HEK293T (cell line): ENCODE data around the gene BRAP.

Source experiments
- CTCF ChIA-PET: fragments of 350-600 bp; formaldehyde crosslinking; extraction: SDS; loops from one replicate; lab custom pipeline; 2021; ENCODE audit warnings: antibody characterized with exemption, inconsistent platforms; lab: Yijun Ruan, JAX
- POLR2A ChIA-PET: fragments of 350-600 bp; formaldehyde crosslinking; extraction: SDS; loops from one replicate; lab custom pipeline; 2020; ENCODE audit warnings: antibody characterized with exemption, inconsistent platforms; lab: Yijun Ruan, JAX
- DNase-seq: peaks from one replicate; pipeline ENCODE4 v3.0.0; 2012; ENCODE audit warnings: mixed read lengths; ENCODE audit errors: extremely low spot score
- ARNT ChIP-seq: fragments of 450-650 bp; IDR thresholded peaks from 2 replicates; pipeline ENCODE4 v1.6.1; 2017; ENCODE audit warnings: mild to moderate bottlenecking
- BHLHE40 ChIP-seq: fragments of 450-650 bp; IDR thresholded peaks from 2 replicates; pipeline ENCODE4 v1.6.1; 2016; ENCODE audit warnings: mild to moderate bottlenecking, moderate library complexity, borderline replicate concordance
- CTBP1 ChIP-seq: fragments of 450-650 bp; IDR thresholded peaks from 2 replicates; pipeline ENCODE4 v1.6.1; 2016; ENCODE audit warnings: borderline replicate concordance
- ELF4 ChIP-seq: fragments of 450-650 bp; IDR thresholded peaks from 2 replicates; pipeline ENCODE4 v1.6.1; 2017; ENCODE audit warnings: antibody characterized with exemption
- FOXA1 ChIP-seq: fragments of 450-650 bp; IDR thresholded peaks from 2 replicates; pipeline ENCODE4 v1.6.1; 2016; ENCODE audit warnings: mild to moderate bottlenecking
- FOXK2 ChIP-seq: fragments of 450-650 bp; IDR thresholded peaks from 2 replicates; pipeline ENCODE4 v1.6.1; 2016; ENCODE audit warnings: mild to moderate bottlenecking
- FOXM1 ChIP-seq: fragments of 450-650 bp; IDR thresholded peaks from 2 replicates; pipeline ENCODE4 v1.6.1; 2017; ENCODE audit warnings: mild to moderate bottlenecking, borderline replicate concordance
- HDGF ChIP-seq: fragments of 450-650 bp; IDR thresholded peaks from 2 replicates; pipeline ENCODE4 v1.6.1; 2017; ENCODE audit warnings: antibody characterized with exemption, borderline replicate concordance
- L3MBTL2 ChIP-seq: fragments of 450-650 bp; conservative IDR thresholded peaks from 2 replicates; pipeline ENCODE4 v1.6.1; 2016; ENCODE audit warnings: mild to moderate bottlenecking
- LEF1 ChIP-seq: fragments of 450-650 bp; IDR thresholded peaks from 2 replicates; pipeline ENCODE4 v1.6.1; 2017; ENCODE audit warnings: mild to moderate bottlenecking, borderline replicate concordance
- NFRKB ChIP-seq: fragments of 450-650 bp; IDR thresholded peaks from 2 replicates; pipeline ENCODE4 v1.6.1; 2016; ENCODE audit warnings: mild to moderate bottlenecking, moderate library complexity
- PKNOX1 ChIP-seq: fragments of 450-650 bp; IDR thresholded peaks from 2 replicates; pipeline ENCODE4 v1.6.1; 2016
- SP1 ChIP-seq: fragments of 450-650 bp; IDR thresholded peaks from 2 replicates; pipeline ENCODE4 v1.6.1; 2017
- SUZ12 ChIP-seq: fragments of 450-650 bp; IDR thresholded peaks from 2 replicates; pipeline ENCODE4 v1.6.1; 2016; ENCODE audit warnings: mild to moderate bottlenecking
- TARDBP ChIP-seq: fragments of 450-650 bp; IDR thresholded peaks from 2 replicates; pipeline ENCODE4 v1.6.1; 2016
- ZNF384 ChIP-seq: fragments of 450-650 bp; IDR thresholded peaks from 2 replicates; pipeline ENCODE4 v1.6.1; 2016

BRAP gene

GRCh38 chr12:111642681-111643426 is 42.9 kb downstream of the BRAP start:
- TF ChIP-seq FOXM1 (no peak), SP1 (no peak), PKNOX1 (no peak), FOXA1 (no peak), HDGF (no peak), NFRKB (no peak), ELF4 (no peak)
- POLR2A ChIA-PET: interaction anchor here (1.1 to 1.4 kb wide), 2 partner anchors 7 to 12 kb away, joined by 3 to 4 read pairs; no protein-coding TSS in a partner anchor
- no peak for DNase-seq
- CTCF ChIA-PET: interaction anchor here (0.6 kb wide), 1 partner anchor 163 kb away, joined by 4 read pairs; no protein-coding TSS in a partner anchor

GRCh38 chr12:111640506-111640905 is 45.2 kb downstream of the BRAP start:
- ChIA-PET POLR2A (no interaction called here), CTCF (interaction anchor here (0.6 kb wide), 1 partner anchor 13 kb away, joined by 5 read pairs; no protein-coding TSS in a partner anchor)
- DNase-seq: no peak
- TF ChIP-seq ELF4: no peak

- no peak for TF ChIP-seq BHLHE40
- no peak for TF ChIP-seq FOXA1
- no peak for TF ChIP-seq FOXK2
- TF ChIP-seq ELF4: no peak
- TF ChIP-seq SP1: no peak
- no peak for TF ChIP-seq ARNT
- TF ChIP-seq LEF1: no peak
- no peak for TF ChIP-seq HDGF
- no peak for TF ChIP-seq L3MBTL2
- no peak for TF ChIP-seq CTBP1
- TF ChIP-seq SUZ12: no peak
- no peak for TF ChIP-seq PKNOX1
- TF ChIP-seq NFRKB: no peak
- TF ChIP-seq TARDBP: no peak
- no peak for TF ChIP-seq FOXM1
- ChIA-PET POLR2A (no interaction called here), CTCF (no interaction called here)
- no peak for DNase-seq
These were observed 47.2 kb downstream of the BRAP start for GRCh38 chr12:111638556-111638955.

GRCh38 chr12:111636209-111636945 is 49.4 kb downstream of the BRAP start:
- TF ChIP-seq LEF1 (no peak), L3MBTL2 (peak; percentile 25; the same call in 1 of the 2 replicates)
- DNase-seq: no peak
- ChIA-PET POLR2A (interaction anchor here (0.7 kb wide), 1 partner anchor 275 kb away, joined by 3 read pairs; no protein-coding TSS in a partner anchor), CTCF (interaction anchor here (0.7 kb wide), 1 partner anchor 12 kb away, joined by 3 read pairs; no protein-coding TSS in a partner anchor)

- no peak for DNase-seq
- TF ChIP-seq SUZ12: no peak
- TF ChIP-seq ZNF384: no peak
- no peak for TF ChIP-seq NFRKB
- TF ChIP-seq FOXA1: no peak
- TF ChIP-seq L3MBTL2: no peak
- no peak for TF ChIP-seq PKNOX1
- TF ChIP-seq CTBP1: no peak
- no peak for TF ChIP-seq BHLHE40
- no peak for TF ChIP-seq SP1
- no peak for TF ChIP-seq TARDBP
- ChIA-PET CTCF (interaction anchor here (0.7 kb wide), 1 partner anchor 13 kb away, joined by 3 read pairs; no protein-coding TSS in a partner anchor), POLR2A (interaction anchor here (1.2 kb wide), 1 partner anchor 8 kb away, joined by 4 read pairs; no protein-coding TSS in a partner anchor)
These were observed 50.2 kb downstream of the BRAP start for GRCh38 chr12:111635524-111635923.

GRCh38 chr12:111628505-111629260 is 57.1 kb downstream of the BRAP start:
- CTCF ChIA-PET: no interaction called here
- POLR2A ChIA-PET: no interaction called here
- DNase-seq: no peak
- TF ChIP-seq PKNOX1 (no peak), SP1 (no peak), CTBP1 (no peak), ARNT (no peak), BHLHE40 (no peak), TARDBP (no peak), FOXK2 (no peak), NFRKB (no peak), FOXA1 (no peak), L3MBTL2 (no peak), LEF1 (no peak), SUZ12 (no peak), ZNF384 (no peak), HDGF (no peak), ELF4 (no peak), FOXM1 (no peak)
